Endothelial cell of umbilical vein (primary cell): ENCODE measurements around the gene ZSWIM4.
A peak's percentile ranks its signal among the peaks of the same experiment; 100 is the strongest.

Experiments
- CTCF ChIP-seq, 2 donors: IDR thresholded peaks; 1 replicate in 1 of 2; 2 replicates in 1 of 2; pipeline ENCODE4 v1.5.1; 2011; ENCODE audit warnings: low read length in 2 of 2, mild to moderate bottlenecking in 2 of 2, moderate library complexity in 2 of 2, control low read depth in 1 of 2, inconsistent platforms in 1 of 2, low read depth in 1 of 2; ENCODE audit not compliant: insufficient read depth in 1 of 2; ENCODE audit errors: extremely low read depth in 1 of 2
- EZH2 ChIP-seq: IDR thresholded peaks from 2 replicates; pipeline ENCODE4 v1.6.1; 2012; ENCODE audit warnings: borderline replicate concordance, low read depth, mild to moderate bottlenecking, moderate library complexity, low read length, inconsistent platforms; ENCODE audit not compliant: severe bottlenecking
- JUN ChIP-seq: IDR thresholded peaks from 2 replicates; pipeline ENCODE4 v1.6.1; 2011; ENCODE audit warnings: borderline replicate concordance, low read depth; ENCODE audit not compliant: insufficient read length, insufficient read depth
- POLR2A ChIP-seq: IDR thresholded peaks from 2 replicates; pipeline ENCODE4 v1.6.1; 2012; ENCODE audit warnings: low read depth, mild to moderate bottlenecking, control low read depth, low read length
- POLR2AphosphoS5 ChIP-seq: IDR thresholded peaks from 2 replicates; pipeline ENCODE4 v1.6.1; 2012; ENCODE audit warnings: low read depth, mild to moderate bottlenecking, control low read depth, low read length, moderate library complexity; ENCODE audit not compliant: insufficient read depth

GRCh38 chr19:13847407-13848339, 52.4 kb downstream of the ZSWIM4 start:
- TF ChIP-seq POLR2A (peak; percentile 26), CTCF (IDR thresholded peaks at IDR 0.05; ENCODE audit: extremely low read depth in 1 of 2, insufficient read depth in 1 of 2, low read depth in 1 of 2, low read length in 2 of 2) (peak in 1 of 2 donors; percentile 13), EZH2 (no peak), JUN (no peak), POLR2AphosphoS5 (peak; percentile 69)
